Hindlimb muscle (tissue), 1 donor: ENCODE measurements around the gene SMAGP. TPM values are rescaled to one million over a fixed set of nuclear protein-coding genes. Genes with fewer than 3 reads are reported as not detected.

Experiments used
- polyA plus RNA-seq: library from polyadenylated mRNA; unstranded; fragments of 120-200 nt; gene quantifications from one replicate; pipeline ENCODE4 v1.2.1, GENCODE V29; 2013; ENCODE audit not compliant: insufficient read length

SMAGP gene
- polyA plus RNA-seq, 1 donor, result 5.8 TPM

Other genes starting within 250 kb of the SMAGP start
- gene SLC11A2, start 244.0 kb downstream of the SMAGP start, polyA plus RNA-seq, result 22.4 TPM
- 61.3 TPM for gene LETMD1, start 222.1 kb downstream of the SMAGP start, polyA plus RNA-seq
- 27.8 TPM for gene CSRNP2, start 186.8 kb downstream of the SMAGP start, polyA plus RNA-seq
- 41.5 TPM for gene TFCP2, start 97.3 kb downstream of the SMAGP start, polyA plus RNA-seq
- gene POU6F1, start 52.4 kb downstream of the SMAGP start, polyA plus RNA-seq, result 10.1 TPM
- 77.8 TPM for gene DAZAP2, start 31.6 kb downstream of the SMAGP start, polyA plus RNA-seq
- 3.0 TPM for gene BIN2, start 53.8 kb upstream of the SMAGP start, polyA plus RNA-seq
- gene CELA1, start 76.3 kb upstream of the SMAGP start, polyA plus RNA-seq, result not detected
- 0.57 TPM for gene GALNT6, start 121.0 kb upstream of the SMAGP start, polyA plus RNA-seq
- gene SLC4A8, start 154.4 kb upstream of the SMAGP start, polyA plus RNA-seq, result 1.4 TPM